Endothelial cell of umbilical vein (primary cell): ENCODE results near the gene IRX3. TPM values are rescaled to one million over a fixed set of nuclear protein-coding genes. Genes with fewer than 3 reads are reported as not detected.

Source experiments
- BruUV-seq: library from RNA; stranded (reverse); fragments of 400-500 nt; replicated peaks from 2 replicates; lab custom pipeline; 2021; lab: Mats Ljungman, UMichigan
- CTCF ChIA-PET: fragments of 300-600, 350-600 bp; sonication (Branson Sonifier 250); formaldehyde crosslinking; loops from one replicate; lab custom pipeline; 2021; ENCODE audit warnings: antibody characterized with exemption, inconsistent platforms; lab: Charles Lee
- POLR2A ChIA-PET: fragments of 300-600, 350-600 bp; sonication (Branson Sonifier 250); formaldehyde crosslinking; loops from one replicate; lab custom pipeline; 2021; ENCODE audit warnings: antibody characterized with exemption, inconsistent platforms; lab: Charles Lee
- DNase-seq: peaks from one replicate; pipeline ENCODE4 v3.0.0-alpha.2; 2011; ENCODE audit warnings: low read depth, low spot score
- FAIRE-seq: peaks from 2 replicates; lab custom pipeline; 2011; peaks lifted over from hg19 to GRCh38; lab: Jason Lieb, UNC
- H2AFZ ChIP-seq: 2 replicates; pipeline ENCODE4 v1.6.0; 2012; ENCODE audit warnings: low read depth, low read length, control low read depth, inconsistent platforms
- H3K27ac ChIP-seq: 2 replicates; pipeline ENCODE4 v1.5.1; 2011; ENCODE audit warnings: low read depth, mild to moderate bottlenecking, control low read depth, low read length, moderate library complexity; ENCODE audit not compliant: insufficient read depth
- H3K27me3 ChIP-seq, 2 experiments: 2 replicates each; pipeline versions ENCODE4 v1.6.0 to v1.6.1; 2011; ENCODE audit warnings: low read length in 2 of 2, mixed read lengths in 1 of 2; ENCODE audit not compliant: control insufficient read depth in 2 of 2, insufficient read depth in 2 of 2
- H3K36me3 ChIP-seq, 2 experiments: 2 replicates in 1 of 2; 3 replicates in 1 of 2; pipeline ENCODE4 v1.5.1; 2011; ENCODE audit warnings: low read length in 2 of 2, mild to moderate bottlenecking in 1 of 2, moderate library complexity in 1 of 2; ENCODE audit not compliant: control insufficient read depth in 2 of 2, insufficient read depth in 2 of 2; ENCODE audit errors: extremely low read depth in 1 of 2
- H3K4me1 ChIP-seq: 3 replicates; pipeline ENCODE4 v1.5.1; 2011; ENCODE audit warnings: mild to moderate bottlenecking, low read length; ENCODE audit not compliant: control insufficient read depth, insufficient read depth; ENCODE audit errors: extremely low read depth
- H3K4me2 ChIP-seq: 2 replicates; pipeline ENCODE4 v1.6.1; 2011; ENCODE audit warnings: low read length, control low read depth, mixed read lengths; ENCODE audit not compliant: insufficient read depth
- H3K4me3 ChIP-seq, 3 experiments: fragments of 200-600 bp in 1 of 3; sonication (generic), shearing (Covaris generic) in 1 of 3; replicated peaks in 1 of 3; 2 replicates each; pipeline ENCODE4 v1.5.1; 2011 to 2016; ENCODE audit warnings: control low read depth in 3 of 3, low read length in 3 of 3, mild to moderate bottlenecking in 2 of 3, inconsistent platforms in 1 of 3, low read depth in 1 of 3, moderate library complexity in 1 of 3; ENCODE audit not compliant: insufficient read depth in 1 of 3
- H3K79me2 ChIP-seq: 2 replicates; pipeline ENCODE4 v1.6.0; 2012; ENCODE audit warnings: low read length, inconsistent platforms; ENCODE audit not compliant: control insufficient read depth, insufficient read depth
- H3K9ac ChIP-seq: replicated peaks from 2 replicates; pipeline ENCODE3; 2011; ENCODE audit warnings: low read length, control low read depth; ENCODE audit not compliant: insufficient read depth; ENCODE audit errors: extremely low read depth
- H3K9me1 ChIP-seq: replicated peaks from 3 replicates; pipeline ENCODE4 v1.6.0; 2011; ENCODE audit warnings: mild to moderate bottlenecking, low read length; ENCODE audit not compliant: control insufficient read depth, insufficient read depth; ENCODE audit errors: extremely low read depth
- H3K9me3 ChIP-seq: replicated peaks from 2 replicates; pipeline ENCODE4 v1.5.1; 2012; ENCODE audit warnings: low read length, inconsistent platforms; ENCODE audit not compliant: control insufficient read depth, insufficient read depth
- H4K20me1 ChIP-seq: replicated peaks from 2 replicates; pipeline ENCODE3; 2011; ENCODE audit warnings: mild to moderate bottlenecking, low read length; ENCODE audit not compliant: control insufficient read depth, insufficient read depth; ENCODE audit errors: extremely low read depth
- EZH2 ChIP-seq: IDR thresholded peaks from 2 replicates; pipeline ENCODE4 v1.6.1; 2012; ENCODE audit warnings: borderline replicate concordance, low read depth, mild to moderate bottlenecking, moderate library complexity, low read length, inconsistent platforms; ENCODE audit not compliant: severe bottlenecking
- FOS ChIP-seq: IDR thresholded peaks from 2 replicates; pipeline ENCODE4 v1.6.1; 2011; ENCODE audit warnings: mild to moderate bottlenecking, low read length, moderate library complexity, borderline replicate concordance; ENCODE audit not compliant: insufficient read depth
- GATA2 ChIP-seq: IDR thresholded peaks from 2 replicates; pipeline ENCODE4 v1.7.0; 2011; ENCODE audit warnings: low read depth, mild to moderate bottlenecking, moderate library complexity, mixed read lengths, low read length; ENCODE audit not compliant: insufficient read length, insufficient read depth
- JUN ChIP-seq: IDR thresholded peaks from 2 replicates; pipeline ENCODE4 v1.6.1; 2011; ENCODE audit warnings: borderline replicate concordance, low read depth; ENCODE audit not compliant: insufficient read length, insufficient read depth
- MYC ChIP-seq: IDR thresholded peaks from one replicate; pipeline ENCODE4 v1.6.1; 2011; ENCODE audit warnings: mild to moderate bottlenecking, low read depth, low read length
- POLR2A ChIP-seq: IDR thresholded peaks from 2 replicates; pipeline ENCODE4 v1.6.1; 2012; ENCODE audit warnings: low read depth, mild to moderate bottlenecking, control low read depth, low read length
- POLR2AphosphoS5 ChIP-seq: IDR thresholded peaks from 2 replicates; pipeline ENCODE4 v1.6.1; 2012; ENCODE audit warnings: low read depth, mild to moderate bottlenecking, control low read depth, low read length, moderate library complexity; ENCODE audit not compliant: insufficient read depth
- dilution Hi-C: fragments of 300-500 bp; cut with MboI; formaldehyde crosslinking; loops from one replicate; pipeline ENCODE4 v1.15.0; 2019; ENCODE audit warnings: low sequenced_read_pairs; ENCODE audit not compliant: extremely low pct_ligation_motif_present
- intact Hi-C: fragments of 100-400 bp; cut with micrococcal nuclease; formaldehyde crosslinking; loops from one replicate; pipeline ENCODE4 v1.10.0; 2022
- polyA plus RNA-seq, 4 experiments: library from polyadenylated mRNA; depleted of rRNA in 3 of 4; stranded (reverse) in 3 of 4; unstranded in 1 of 4; fragments of >200 nt; gene quantifications; 2 replicates each; pipeline versions ENCODE4 v1.2.1 to v1.2.3, GENCODE V29; 2011 to 2012; ENCODE audit warnings: missing spikeins in 1 of 4
- total RNA-seq: library from RNA; stranded (reverse); gene quantifications from 2 replicates; pipeline ENCODE4 v1.2.3, GENCODE V29; 2021
- TF ChIP-seq, protein P1 (sequence below), 2 donors: IDR thresholded peaks; 1 replicate in 1 of 2; 2 replicates in 1 of 2; pipeline ENCODE4 v1.5.1; 2011; ENCODE audit warnings: low read length in 2 of 2, mild to moderate bottlenecking in 2 of 2, moderate library complexity in 2 of 2, control low read depth in 1 of 2, inconsistent platforms in 1 of 2, low read depth in 1 of 2; ENCODE audit not compliant: insufficient read depth in 1 of 2; ENCODE audit errors: extremely low read depth in 1 of 2
- TF ChIP-seq, protein P2 (sequence below): IDR thresholded peaks from 2 replicates; pipeline ENCODE4 v1.6.1; 2011; ENCODE audit not compliant: insufficient read depth, insufficient read length

IRX3 gene
- total and polyA plus RNA-seq, 2 donors (not counting 3 experiments of a cell fraction or from before 2014, with no cell fraction given) = not detected

DNA sequence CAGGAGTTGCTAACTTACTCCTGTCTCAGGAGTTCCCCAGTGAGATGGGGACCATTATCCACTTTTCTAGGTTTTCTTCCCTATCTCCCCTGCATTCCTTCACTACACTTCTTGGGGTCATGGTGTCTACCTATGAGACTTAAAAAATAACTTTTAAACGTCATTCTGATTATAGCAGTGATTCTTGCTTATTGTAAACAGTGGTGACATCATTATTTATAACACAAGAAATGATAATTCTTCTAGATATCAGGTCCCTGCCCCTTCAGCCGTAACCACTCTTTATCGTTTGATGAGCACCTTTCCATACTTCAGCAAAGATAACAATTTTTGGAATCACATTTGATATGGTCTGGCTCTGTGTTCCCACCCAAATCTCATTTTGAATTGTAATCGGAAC, 27.2 kb upstream of the IRX3 start:
- Histone ChIP-seq H3K4me1 (no peaks in the 10 kb centered on the region), H3K9me1 (no peaks in the 10 kb centered on the region), H2AFZ (no peak overlapping the region), H3K9me3 (no peaks in the 10 kb centered on the region), H3K4me3 (no peak overlapping the region), H4K20me1 (no peaks in the 10 kb centered on the region), H3K4me2 (no peak overlapping the region), H3K27me3 (no peaks in the 10 kb centered on the region), H3K9ac (no peak overlapping the region), H3K79me2 (no peaks in the 10 kb centered on the region), H3K36me3 (no peaks in the 10 kb centered on the region), H3K27ac (no peak overlapping the region)
- no peak for TF ChIP-seq GATA2
- dilution Hi-C loops (no loop called here), intact Hi-C loops (no loop called here)
- FAIRE-seq (no peak), DNase-seq (no peak)
- BruUV-seq = no TSS peak
- POLR2A ChIA-PET = no interaction called here
- CTCF ChIA-PET = no interaction called here

DNA sequence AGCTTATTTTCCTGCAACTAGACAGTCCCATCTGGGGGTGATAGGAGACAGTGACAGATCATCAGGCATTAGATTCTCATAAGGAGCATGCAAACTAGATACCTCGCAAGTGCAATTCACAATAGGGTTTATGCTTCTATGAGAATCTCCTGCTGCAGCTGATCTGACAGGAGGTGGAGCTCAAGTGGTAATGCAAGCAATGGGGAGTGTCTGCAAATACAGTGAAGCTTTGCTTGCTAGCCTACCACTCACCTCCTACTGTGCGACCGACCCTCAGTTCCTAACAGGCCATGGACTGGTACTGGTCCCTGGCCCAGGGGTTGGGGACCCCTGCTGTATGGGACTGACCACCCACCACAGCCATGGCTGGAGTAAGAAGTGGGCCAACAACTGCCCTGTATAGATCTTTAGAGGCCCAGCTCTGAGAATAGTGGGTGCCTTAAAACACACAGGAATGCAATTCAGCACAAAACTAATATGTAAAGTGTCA, 26.0 kb upstream of the IRX3 start:
- no peak overlapping the region for H3K27ac ChIP-seq
- TF ChIP-seq GATA2 = no peak
- no peak for TF ChIP-seq POLR2A
- no peak for TF ChIP-seq JUN
- TF ChIP-seq, protein P1, sequence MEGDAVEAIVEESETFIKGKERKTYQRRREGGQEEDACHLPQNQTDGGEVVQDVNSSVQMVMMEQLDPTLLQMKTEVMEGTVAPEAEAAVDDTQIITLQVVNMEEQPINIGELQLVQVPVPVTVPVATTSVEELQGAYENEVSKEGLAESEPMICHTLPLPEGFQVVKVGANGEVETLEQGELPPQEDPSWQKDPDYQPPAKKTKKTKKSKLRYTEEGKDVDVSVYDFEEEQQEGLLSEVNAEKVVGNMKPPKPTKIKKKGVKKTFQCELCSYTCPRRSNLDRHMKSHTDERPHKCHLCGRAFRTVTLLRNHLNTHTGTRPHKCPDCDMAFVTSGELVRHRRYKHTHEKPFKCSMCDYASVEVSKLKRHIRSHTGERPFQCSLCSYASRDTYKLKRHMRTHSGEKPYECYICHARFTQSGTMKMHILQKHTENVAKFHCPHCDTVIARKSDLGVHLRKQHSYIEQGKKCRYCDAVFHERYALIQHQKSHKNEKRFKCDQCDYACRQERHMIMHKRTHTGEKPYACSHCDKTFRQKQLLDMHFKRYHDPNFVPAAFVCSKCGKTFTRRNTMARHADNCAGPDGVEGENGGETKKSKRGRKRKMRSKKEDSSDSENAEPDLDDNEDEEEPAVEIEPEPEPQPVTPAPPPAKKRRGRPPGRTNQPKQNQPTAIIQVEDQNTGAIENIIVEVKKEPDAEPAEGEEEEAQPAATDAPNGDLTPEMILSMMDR (IDR thresholded peaks at IDR 0.05; ENCODE audit: extremely low read depth in 1 of 2, insufficient read depth in 1 of 2, low read depth in 1 of 2, low read length in 2 of 2) = no peak
- no peak for TF ChIP-seq MYC
- TF ChIP-seq FOS = no peak
- TF ChIP-seq POLR2AphosphoS5 = no peak
- TF ChIP-seq, protein P2, sequence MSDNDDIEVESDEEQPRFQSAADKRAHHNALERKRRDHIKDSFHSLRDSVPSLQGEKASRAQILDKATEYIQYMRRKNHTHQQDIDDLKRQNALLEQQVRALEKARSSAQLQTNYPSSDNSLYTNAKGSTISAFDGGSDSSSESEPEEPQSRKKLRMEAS = no peak
- TF ChIP-seq EZH2 = no peak
- no peaks in the 10 kb centered on the region for H3K36me3 ChIP-seq
- H3K9me3 ChIP-seq = no peaks in the 10 kb centered on the region
- dilution Hi-C loops (no loop called here), intact Hi-C loops (no loop called here)
- H3K9me1 ChIP-seq = no peaks in the 10 kb centered on the region
- no peaks in the 10 kb centered on the region for H3K79me2 ChIP-seq
- no TSS peak for BruUV-seq
- CTCF ChIA-PET = no interaction called here
- DNase-seq (no peak), FAIRE-seq (no peak)
- POLR2A ChIA-PET = no interaction called here
- H4K20me1 ChIP-seq = no peaks in the 10 kb centered on the region
- H3K4me2 ChIP-seq = no peak overlapping the region
- no peak overlapping the region for H2AFZ ChIP-seq
- H3K4me3 ChIP-seq = no peak overlapping the region
- no peaks in the 10 kb centered on the region for H3K4me1 ChIP-seq
- no peak overlapping the region for H3K9ac ChIP-seq
- H3K27me3 ChIP-seq = no peaks in the 10 kb centered on the region
